DMS79 treated with DMSO at 0.1 percent for 48 hours (cell line): ENCODE results near the gene DGCR8.

Source experiments
- DNase-seq: peaks from one replicate; lab custom pipeline; 2025; lab: John Stamatoyannopoulos, UW

DGCR8 gene

GRCh38 chr22:20125201-20126174 lies 45.4 kb downstream of the DGCR8 start:
- DNase-seq = no peak

GRCh38 chr22:20126284-20127029 lies 46.4 kb downstream of the DGCR8 start:
- no peak for DNase-seq

- no peak for DNase-seq
Measured at GRCh38 chr22:20127318-20127868, 47.4 kb downstream of the DGCR8 start.

GRCh38 chr22:20127869-20128618 lies 48.0 kb downstream of the DGCR8 start:
- no peak for DNase-seq

- DNase-seq = no peak
Measured at GRCh38 chr22:20128619-20128901, 48.5 kb downstream of the DGCR8 start.

GRCh38 chr22:20128902-20129746 lies 49.1 kb downstream of the DGCR8 start:
- no peak for DNase-seq

- no peak for DNase-seq
Measured at GRCh38 chr22:20129747-20130014, 49.6 kb downstream of the DGCR8 start.

GRCh38 chr22:20130319-20130718 lies 50.3 kb downstream of the DGCR8 start:
- DNase-seq = peak; percentile 2

GRCh38 chr22:20130731-20131596 lies 50.9 kb downstream of the DGCR8 start:
- DNase-seq = no peak

- no peak for DNase-seq
Measured at GRCh38 chr22:20131597-20131858, 51.5 kb downstream of the DGCR8 start, which contains the start of gene ZDHHC8. Gene ZDHHC8, plus strand, starts transcription at chr22:20131804. Its CDS starts 144 bp downstream, at chr22:20131948.

- no peak for DNase-seq
Measured at GRCh38 chr22:20131859-20132685, 52.0 kb downstream of the DGCR8 start.

GRCh38 chr22:20132686-20133246 lies 52.7 kb downstream of the DGCR8 start:
- no peak for DNase-seq

- no peak for DNase-seq
Measured at GRCh38 chr22:20133930-20134549, 54.0 kb downstream of the DGCR8 start.

GRCh38 chr22:20135265-20135664 lies 55.2 kb downstream of the DGCR8 start:
- no peak for DNase-seq

- DNase-seq = no peak
Measured at GRCh38 chr22:20135806-20136602, 56.0 kb downstream of the DGCR8 start.

GRCh38 chr22:20136603-20136873 lies 56.5 kb downstream of the DGCR8 start:
- DNase-seq = no peak

GRCh38 chr22:20137113-20137512 lies 57.1 kb downstream of the DGCR8 start:
- DNase-seq = no peak

GRCh38 chr22:20137671-20138416 lies 57.8 kb downstream of the DGCR8 start:
- DNase-seq = no peak
